Mononuclear cell (primary cell): ENCODE measurements around the gene TMEM123. TPM values are rescaled to one million over a fixed set of nuclear protein-coding genes. Genes with fewer than 3 reads are reported as not detected.
"Not testable (repeated sequence)": the region's sequence is repeated elsewhere in the genome, so short reads cannot be mapped to it uniquely, and the experiment has no call there.

Experiments used
- H3K27me3 ChIP-seq: 2 replicates; pipeline ENCODE4 v1.6.0; 2011; ENCODE audit warnings: low read length, control low read depth; ENCODE audit not compliant: insufficient read depth
- H3K4me1 ChIP-seq: 2 replicates; pipeline ENCODE4 v1.5.1; 2011; ENCODE audit warnings: mild to moderate bottlenecking, low read length, control low read depth; ENCODE audit not compliant: insufficient read depth
- H3K4me3 ChIP-seq: 2 replicates; pipeline ENCODE4 v1.5.1; 2011; ENCODE audit warnings: mild to moderate bottlenecking, low read length, moderate library complexity
- H3K9me3 ChIP-seq: 2 replicates; pipeline ENCODE4 v1.5.1; 2011; ENCODE audit warnings: low read depth, mild to moderate bottlenecking, control low read depth, low read length
- total RNA-seq: library from RNA; depleted of rRNA; stranded (reverse); fragments of >200 nt; gene quantifications from one replicate; pipeline ENCODE4 v1.2.3, GENCODE V29; 2012

The TMEM123 gene
- total RNA-seq, 1 donor, result 381 TPM

DNA sequence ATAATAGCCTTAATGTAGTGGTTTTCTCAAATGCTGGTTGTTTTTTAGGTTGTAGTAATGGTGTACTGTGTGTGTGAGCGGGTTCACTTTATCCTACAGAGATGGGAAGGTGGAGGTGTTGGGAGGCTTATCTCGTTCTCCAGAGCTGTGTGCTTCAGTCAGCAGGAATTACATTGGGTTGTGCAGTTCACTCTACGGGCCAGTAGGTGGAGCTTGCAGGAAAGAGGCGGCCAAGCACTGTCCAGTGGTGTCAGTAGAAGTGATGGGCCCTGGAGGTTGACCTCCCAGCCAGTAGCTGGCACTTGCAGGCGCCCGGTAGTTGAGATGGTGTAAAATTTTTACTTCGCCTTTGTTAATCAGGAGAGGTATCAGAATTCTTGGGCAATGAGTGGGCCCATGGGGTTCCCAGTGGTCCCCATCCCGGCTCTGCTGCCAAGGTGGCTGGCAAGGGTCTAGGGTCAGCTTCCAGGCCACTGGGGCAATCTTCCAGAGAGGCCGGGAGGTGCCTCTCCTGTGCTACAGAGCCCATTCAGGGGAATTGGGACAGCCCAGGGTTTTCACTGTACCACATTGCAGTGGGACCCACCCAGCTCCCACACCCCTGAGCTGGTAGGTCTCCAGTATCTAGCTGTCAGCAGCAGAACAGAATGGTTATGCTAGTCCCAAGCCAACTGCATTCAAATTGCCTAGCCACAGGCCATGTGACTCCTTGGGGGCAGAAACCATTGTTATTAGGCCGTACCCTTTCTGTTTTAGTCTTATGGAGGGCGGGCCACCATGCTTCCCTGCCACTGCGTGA, 61.7 kb downstream of the TMEM123 start:
- Histone ChIP-seq H3K4me1 (no peaks in the 10 kb centered on the region), H3K4me3 (no peak overlapping the region), H3K27me3 (no peaks in the 10 kb centered on the region), H3K9me3 (no peaks in the 10 kb centered on the region)

DNA sequence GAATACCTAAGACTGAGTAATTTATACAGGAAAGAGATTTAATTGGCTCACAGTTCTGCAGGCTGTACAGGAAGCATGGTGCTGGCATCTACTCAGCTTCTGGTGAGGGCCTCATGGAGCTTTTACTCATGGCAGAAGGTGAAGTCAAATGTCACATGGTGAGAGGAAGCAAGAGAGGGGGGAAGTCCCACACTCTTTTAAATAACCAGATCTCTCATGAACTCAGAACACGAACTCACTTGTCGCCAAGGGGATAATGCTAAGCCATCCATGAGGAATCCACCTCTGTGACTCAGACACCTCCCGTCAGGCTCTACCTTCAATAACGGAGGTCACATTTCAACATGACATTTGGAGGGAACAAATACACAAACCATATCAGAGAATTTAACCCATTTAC, 63.3 kb downstream of the TMEM123 start:
- Histone ChIP-seq H3K27me3 (no peaks in the 10 kb centered on the region), H3K4me1 (no peaks in the 10 kb centered on the region), H3K9me3 (no peaks in the 10 kb centered on the region), H3K4me3 (no peak overlapping the region)

DNA sequence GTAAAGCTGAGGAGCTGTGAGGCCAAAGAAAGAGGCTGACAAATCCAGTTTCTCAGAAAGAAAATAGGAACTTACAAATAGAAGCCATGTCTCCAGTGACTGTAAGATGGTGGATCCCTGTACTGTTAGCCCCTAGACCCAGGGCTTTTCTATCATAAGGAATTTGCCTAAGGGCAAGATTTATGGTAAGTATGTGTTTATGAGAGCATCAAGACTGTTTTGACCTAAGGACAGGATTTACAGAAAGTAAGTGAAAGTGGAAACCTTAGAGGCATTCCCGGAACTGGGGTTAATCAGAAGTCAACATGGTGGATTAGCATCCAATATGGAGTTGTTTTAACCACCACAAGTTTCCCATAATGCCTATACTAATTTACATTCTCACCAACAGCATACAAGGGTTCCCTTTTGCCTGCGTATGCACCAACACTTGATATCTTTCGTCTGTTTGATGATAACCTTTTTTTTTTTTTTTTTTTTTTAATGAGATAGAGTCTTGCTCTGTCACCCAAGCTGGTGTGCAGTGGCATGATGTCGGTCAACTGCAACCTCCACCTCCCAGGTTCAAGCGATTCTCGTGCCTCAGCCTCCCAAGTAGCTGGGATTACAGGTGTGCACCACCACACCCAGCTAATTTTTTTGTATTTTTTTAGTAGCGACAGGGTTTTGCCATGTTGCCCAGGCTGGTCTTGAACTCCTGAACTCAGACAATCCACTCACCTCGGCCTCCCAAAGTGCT, 65.4 kb downstream of the TMEM123 start:
- Histone ChIP-seq H3K9me3 (no peaks in the 10 kb centered on the region), H3K4me3 (no peak overlapping the region), H3K27me3 (no peaks in the 10 kb centered on the region), H3K4me1 (no peaks in the 10 kb centered on the region)

DNA sequence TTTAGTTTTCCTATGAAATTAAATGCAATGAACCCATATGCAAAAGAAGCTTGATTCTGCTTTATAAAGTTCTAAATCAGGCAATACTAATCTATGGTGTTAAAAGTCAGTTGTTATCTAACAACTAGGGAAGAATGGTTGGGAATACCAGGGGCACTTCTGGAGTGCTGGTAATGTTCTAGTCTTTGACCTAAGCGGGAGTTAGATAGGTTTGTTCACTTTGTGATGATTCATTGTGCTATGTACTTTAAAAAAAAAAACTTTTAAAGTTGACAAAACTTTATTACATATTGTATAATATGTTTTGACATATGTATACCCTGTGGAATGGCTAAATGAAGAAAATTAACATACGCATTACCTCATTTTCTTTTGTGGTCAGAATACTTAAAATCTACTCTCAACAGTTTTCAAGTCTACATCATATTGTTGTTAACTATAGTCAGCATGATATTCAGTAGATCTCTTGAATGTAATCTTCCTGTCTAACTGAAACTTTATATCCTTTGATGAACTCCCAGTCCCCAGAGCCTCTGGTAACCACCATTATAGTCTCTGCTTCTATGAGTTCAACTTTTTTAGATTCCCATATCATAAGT, 66.3 kb downstream of the TMEM123 start:
- Histone ChIP-seq H3K4me3 (no peak overlapping the region), H3K4me1 (no peaks in the 10 kb centered on the region)

DNA sequence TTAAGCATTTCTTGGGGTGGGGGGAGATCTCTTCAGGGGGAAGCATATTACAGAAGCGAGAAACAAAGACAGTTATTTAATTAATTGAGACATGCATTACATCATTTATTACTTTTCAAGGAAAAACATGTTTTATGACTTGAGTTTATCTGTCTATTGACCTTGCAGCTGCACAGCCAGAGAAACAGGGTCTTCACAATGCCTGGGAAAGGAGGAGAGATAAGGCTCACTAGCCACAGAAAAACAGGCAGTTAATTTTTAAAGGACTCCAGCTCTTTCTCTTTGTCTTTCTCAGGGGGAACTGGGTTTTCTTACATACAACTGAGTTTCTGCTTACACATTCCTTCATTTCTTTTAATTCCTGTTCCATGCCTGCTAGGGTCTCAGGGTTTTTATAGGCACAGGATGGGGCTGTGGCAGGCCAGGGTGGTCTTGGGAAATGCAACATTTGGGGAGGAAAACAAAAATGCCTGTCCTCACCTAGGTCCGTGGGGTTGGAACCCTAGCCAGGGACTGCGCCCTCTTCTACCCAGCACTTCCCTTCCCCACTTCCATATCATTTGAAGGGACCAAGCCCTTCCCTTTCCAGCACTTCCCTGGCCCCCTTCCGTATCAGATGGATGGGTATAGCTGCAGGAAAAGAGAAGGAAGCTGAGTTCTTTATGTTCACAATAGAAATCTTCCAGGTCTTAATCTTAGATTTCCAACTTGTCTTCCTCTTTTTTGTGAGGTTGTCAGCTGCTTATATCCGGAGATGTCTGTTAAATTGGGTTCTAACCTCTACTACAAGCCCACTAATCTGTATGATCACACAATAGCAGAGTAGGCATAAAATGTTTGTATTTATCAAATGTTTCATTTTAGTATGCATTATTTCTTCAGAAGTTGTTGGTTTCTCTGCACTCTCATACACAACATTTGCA, 67.2 kb downstream of the TMEM123 start:
- Histone ChIP-seq H3K4me3 (no peak overlapping the region), H3K27me3 (no peaks in the 10 kb centered on the region), H3K9me3 (no peaks in the 10 kb centered on the region), H3K4me1 (no peaks in the 10 kb centered on the region)

More for the DNA sequence above, 66.3 kb downstream of the TMEM123 start:
- H3K27me3 ChIP-seq, result no peaks in the 10 kb centered on the region
- no peaks in the 10 kb centered on the region for H3K9me3 ChIP-seq

DNA sequence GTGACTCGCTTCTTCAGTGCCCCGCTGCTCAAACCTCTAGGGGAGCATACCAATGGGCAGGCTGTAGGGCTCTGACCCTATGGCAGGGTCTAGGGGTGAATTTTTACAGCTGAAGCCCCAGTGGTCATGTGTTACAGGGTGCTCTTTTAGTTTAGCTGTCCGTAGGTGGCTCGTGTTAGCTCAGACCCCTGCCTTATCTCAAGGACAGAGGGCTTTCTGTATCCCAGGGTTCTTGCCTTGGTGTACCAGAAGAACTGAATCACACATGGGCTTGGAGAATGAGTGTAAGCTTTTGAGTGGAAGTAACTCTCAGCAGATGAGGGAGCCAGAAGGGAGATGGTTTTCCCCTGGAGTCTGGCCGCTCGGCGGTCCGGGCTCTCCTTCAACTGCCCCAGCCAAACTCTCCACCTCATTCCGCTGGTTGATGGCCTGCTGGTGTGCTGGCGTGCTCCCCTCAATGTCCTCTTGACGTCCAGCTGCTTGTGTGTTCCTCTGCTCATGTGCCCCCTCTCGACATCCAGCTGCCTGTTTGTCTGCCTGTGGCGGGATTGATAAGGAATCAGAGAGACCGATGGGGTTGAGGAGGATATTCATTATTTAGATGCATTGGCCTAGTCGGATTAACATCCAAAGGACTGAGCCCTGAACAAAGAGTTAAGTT, 68.0 kb downstream of the TMEM123 start:
- no peaks in the 10 kb centered on the region for H3K4me1 ChIP-seq
- H3K4me3 ChIP-seq, result no peak overlapping the region
- H3K9me3 ChIP-seq, result no peaks in the 10 kb centered on the region
- H3K27me3 ChIP-seq, result no peaks in the 10 kb centered on the region

DNA sequence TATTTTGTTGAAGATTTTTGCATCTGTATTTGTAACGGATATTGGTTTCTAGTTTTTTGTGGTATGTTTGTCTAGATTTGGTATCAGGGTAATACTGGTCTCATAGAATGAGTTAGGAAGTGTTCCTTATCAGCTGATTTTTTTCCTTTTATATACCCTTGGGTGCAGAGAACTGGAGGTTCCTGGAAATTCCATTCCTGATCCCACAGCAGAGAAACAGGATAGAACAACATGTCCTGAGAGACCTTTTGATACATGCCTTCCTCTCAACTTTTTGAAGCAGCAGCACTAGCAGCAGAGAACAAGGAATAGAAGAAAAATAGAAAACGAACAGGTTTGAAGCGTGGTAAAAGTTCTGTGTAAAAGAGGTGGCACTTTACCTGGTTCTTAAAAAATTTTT, 68.7 kb downstream of the TMEM123 start:
- Histone ChIP-seq H3K27me3 (no peaks in the 10 kb centered on the region), H3K4me3 (no peak overlapping the region), H3K4me1 (no peaks in the 10 kb centered on the region), H3K9me3 (no peaks in the 10 kb centered on the region)

DNA sequence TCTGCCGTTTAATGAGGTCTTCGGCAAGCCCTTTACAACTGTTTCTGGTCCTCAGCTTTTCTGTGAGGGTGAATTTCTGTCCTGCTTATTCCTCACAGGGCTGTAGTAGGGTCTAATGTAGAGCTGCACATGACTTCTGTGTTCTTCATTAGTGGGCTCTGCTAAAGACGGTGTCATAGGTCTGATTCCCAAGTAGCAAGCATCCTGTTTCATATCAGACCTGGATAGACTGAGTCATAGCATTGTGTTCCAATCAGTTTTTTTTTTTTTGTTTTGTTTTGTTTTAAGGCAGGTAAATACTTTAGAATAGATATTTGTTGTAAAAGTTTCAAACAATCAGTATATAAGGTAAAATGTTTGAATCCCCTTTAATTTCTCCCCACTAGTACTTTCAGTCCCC, 70.2 kb downstream of the TMEM123 start:
- no peaks in the 10 kb centered on the region for H3K4me1 ChIP-seq
- H3K4me3 ChIP-seq, result no peak overlapping the region
- H3K9me3 ChIP-seq, result no peaks in the 10 kb centered on the region
- H3K27me3 ChIP-seq, result no peaks in the 10 kb centered on the region

DNA sequence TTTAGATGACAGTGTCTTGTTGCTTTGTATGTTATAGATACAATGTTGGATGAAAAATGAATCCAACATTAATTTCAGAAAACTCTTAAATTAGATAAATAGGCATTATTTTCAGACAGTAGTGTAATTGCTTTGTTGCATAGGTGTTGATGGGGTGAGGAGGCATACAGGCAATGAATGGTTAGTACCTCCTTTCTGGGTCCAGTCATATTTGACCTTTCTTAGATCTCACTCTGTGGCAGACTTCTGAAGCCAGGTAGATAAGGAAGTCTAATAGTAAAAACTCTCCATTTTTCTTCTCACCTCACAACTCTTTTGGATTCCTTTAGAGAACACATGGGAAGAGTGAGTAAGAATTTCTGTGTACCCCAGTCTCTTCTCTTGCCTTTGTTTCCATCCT, 73.7 kb downstream of the TMEM123 start:
- peaks cover 5% of the 10 kb centered on the region for H3K4me1 ChIP-seq

DNA sequence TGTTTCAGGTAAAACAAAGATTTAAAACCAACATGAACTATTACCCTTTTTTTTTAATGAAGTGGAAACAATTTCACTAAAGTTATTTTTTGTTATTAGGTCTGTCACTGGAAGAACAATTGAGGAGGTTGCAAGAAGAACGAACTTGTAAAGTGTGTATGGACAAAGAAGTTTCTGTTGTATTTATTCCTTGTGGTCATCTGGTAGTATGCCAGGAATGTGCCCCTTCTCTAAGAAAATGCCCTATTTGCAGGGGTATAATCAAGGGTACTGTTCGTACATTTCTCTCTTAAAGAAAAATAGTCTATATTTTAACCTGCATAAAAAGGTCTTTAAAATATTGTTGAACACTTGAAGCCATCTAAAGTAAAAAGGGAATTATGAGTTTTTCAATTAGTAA, 74.7 kb downstream of the TMEM123 start:
- H3K9me3 ChIP-seq, result no peaks in the 10 kb centered on the region
- no peak overlapping the region for H3K4me3 ChIP-seq
- peaks cover 5% of the 10 kb centered on the region for H3K4me1 ChIP-seq
- no peaks in the 10 kb centered on the region for H3K27me3 ChIP-seq

More for the DNA sequence above, 73.7 kb downstream of the TMEM123 start:
- Histone ChIP-seq H3K4me3 (no peak overlapping the region), H3K27me3 (no peaks in the 10 kb centered on the region), H3K9me3 (no peaks in the 10 kb centered on the region)

DNA sequence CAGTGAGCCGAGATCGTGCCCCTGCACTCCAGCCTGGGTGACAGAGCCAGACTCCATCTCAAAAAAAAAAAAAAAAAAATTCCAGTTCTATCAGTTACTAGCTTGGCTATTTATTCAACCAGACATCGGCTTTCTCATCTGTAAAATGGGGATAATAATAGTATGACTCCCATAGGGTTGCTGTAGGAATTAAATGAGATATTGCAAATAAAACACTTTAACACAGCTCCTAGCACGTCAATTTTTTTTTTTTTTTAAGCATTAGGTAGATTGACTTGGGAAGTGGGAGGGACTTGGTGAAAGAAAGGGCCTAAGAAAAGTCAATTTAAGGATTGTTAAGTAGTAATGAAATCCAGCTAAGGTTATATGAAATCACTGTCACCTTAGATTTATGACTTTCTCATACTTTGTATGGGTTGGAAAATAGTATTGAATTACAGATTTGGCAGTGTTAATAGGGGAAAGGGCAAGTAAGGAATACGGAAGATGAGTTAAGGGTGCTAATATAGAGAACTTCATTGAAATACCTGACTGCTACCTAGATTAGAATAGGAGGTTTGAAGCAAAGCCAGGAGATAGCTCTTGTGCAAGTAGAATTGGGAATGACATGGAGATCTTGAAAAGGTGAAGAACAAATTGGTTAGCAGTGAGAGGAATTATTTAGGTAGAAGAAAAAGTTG, 76.7 kb downstream of the TMEM123 start:
- H3K27me3 ChIP-seq, result no peaks in the 10 kb centered on the region
- no peak overlapping the region for H3K4me3 ChIP-seq
- no peaks in the 10 kb centered on the region for H3K9me3 ChIP-seq

DNA sequence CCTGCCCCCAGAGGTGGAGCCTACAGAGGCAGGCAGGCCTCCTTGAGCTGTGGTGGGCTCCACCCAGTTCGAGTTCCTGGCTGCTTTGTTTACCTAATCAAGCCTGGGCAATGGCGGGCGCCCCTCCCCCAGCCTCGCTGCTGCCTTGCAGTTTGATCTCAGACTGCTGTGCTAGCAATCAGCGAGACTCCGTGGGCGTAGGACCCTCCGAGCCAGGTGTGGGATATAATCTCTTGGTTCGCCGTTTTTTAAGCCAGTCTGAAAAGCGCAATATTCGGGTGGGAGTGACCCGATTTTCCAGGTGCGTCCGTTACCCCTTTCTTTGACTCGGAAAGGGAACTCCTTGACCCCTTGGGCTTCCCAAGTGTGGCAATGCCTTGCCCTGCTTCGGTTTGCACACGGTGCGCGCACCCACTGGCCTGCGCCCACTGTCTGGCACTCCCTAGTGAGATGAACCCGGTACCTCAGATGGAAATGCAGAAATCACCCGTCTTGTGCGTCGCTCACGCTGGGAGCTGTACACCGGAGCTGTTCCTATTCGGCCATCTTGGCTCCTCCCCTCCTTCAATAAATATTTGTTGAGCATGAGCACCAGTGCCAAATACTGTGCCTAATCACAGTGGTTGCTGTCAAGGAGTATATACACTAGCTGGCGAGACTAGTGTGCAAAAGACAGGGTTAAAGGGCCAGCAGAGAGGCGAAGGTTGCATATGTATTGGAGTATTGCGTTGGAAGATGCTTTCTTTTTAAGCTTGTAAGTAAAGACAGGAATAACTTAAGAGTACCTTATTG, 77.7 kb downstream of the TMEM123 start:
- not testable (repeated sequence) for H3K4me1 ChIP-seq, H3K4me3 ChIP-seq, H3K9me3 ChIP-seq, H3K27me3 ChIP-seq

More for the DNA sequence above, 76.7 kb downstream of the TMEM123 start:
- peaks cover 5% of the 10 kb centered on the region for H3K4me1 ChIP-seq

DNA sequence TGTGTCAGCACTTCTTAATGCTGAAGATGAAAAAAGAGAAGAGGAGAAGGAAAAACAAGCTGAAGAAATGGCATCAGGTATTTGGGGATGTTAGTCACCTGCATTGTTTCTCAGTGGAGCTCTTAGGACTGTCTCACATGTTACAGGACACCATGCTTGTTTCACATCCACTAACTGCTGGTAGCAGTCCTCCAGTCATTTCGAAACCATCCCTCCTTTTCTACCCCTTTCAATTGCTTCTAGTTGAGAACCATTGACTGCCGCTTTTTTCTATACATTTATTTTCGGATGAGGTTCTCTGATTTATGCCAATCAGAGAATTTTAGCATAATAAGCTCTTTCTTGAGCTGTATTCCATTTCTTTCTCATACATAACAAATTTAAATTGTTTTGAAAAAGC, 84.1 kb downstream of the TMEM123 start:
- H3K4me1 ChIP-seq, result no peaks in the 10 kb centered on the region
- H3K4me3 ChIP-seq, result no peak overlapping the region
- H3K9me3 ChIP-seq, result no peaks in the 10 kb centered on the region
- no peaks in the 10 kb centered on the region for H3K27me3 ChIP-seq
